Fibroblast of the aortic adventitia (primary cell): ENCODE measurements around the gene UBL3. TPM values are rescaled to one million over a fixed set of nuclear protein-coding genes. Genes with fewer than 3 reads are reported as not detected.

Experiments
- DNase-seq: peaks from one replicate; pipeline ENCODE4 v3.0.0-alpha.2; 2010; ENCODE audit warnings: low read depth
- H3K4me3 ChIP-seq: 2 replicates; pipeline ENCODE4 v1.5.1; 2011; ENCODE audit warnings: low read depth, mild to moderate bottlenecking, control low read depth, low read length, moderate library complexity
- CTCF ChIP-seq: IDR thresholded peaks from 2 replicates; pipeline ENCODE4 v1.5.1; 2011; ENCODE audit warnings: mild to moderate bottlenecking, low read length, control low read depth, inconsistent platforms; ENCODE audit not compliant: insufficient read depth
- total RNA-seq: library from RNA; depleted of rRNA; stranded (reverse); fragments of >200 nt; gene quantifications from 2 replicates; pipeline ENCODE4 v1.2.3, GENCODE V29; 2012; ENCODE audit warnings: low replicate concordance

Gene UBL3
- total RNA-seq, 1 donor, result 57.7 TPM

GRCh38 chr13:29887030-29887557, 36.7 kb upstream of the UBL3 start:
- DNase-seq, result no peak

GRCh38 chr13:29886446-29886845, 36.0 kb upstream of the UBL3 start:
- TF ChIP-seq CTCF, result no peak
- no peak for DNase-seq
- no peak overlapping the region for H3K4me3 ChIP-seq

More at GRCh38 chr13:29887030-29887557, 36.7 kb upstream of the UBL3 start:
- TF ChIP-seq CTCF, result no peak
- H3K4me3 ChIP-seq, result no peak overlapping the region

- no peak for DNase-seq
- TF ChIP-seq CTCF, result no peak
- no peak overlapping the region for H3K4me3 ChIP-seq
Measured at GRCh38 chr13:29885989-29886388, 35.6 kb upstream of the UBL3 start.

- peak; percentile 37 for DNase-seq
- TF ChIP-seq CTCF, result no peak
- no peak overlapping the region for H3K4me3 ChIP-seq
Measured at GRCh38 chr13:29884671-29885430, 34.4 kb upstream of the UBL3 start.

GRCh38 chr13:29883941-29884518, 33.6 kb upstream of the UBL3 start:
- peak; percentile 63 for DNase-seq
- no peak overlapping the region for H3K4me3 ChIP-seq
- no peak for TF ChIP-seq CTCF

GRCh38 chr13:29882076-29882475, 31.7 kb upstream of the UBL3 start:
- no peak for TF ChIP-seq CTCF
- H3K4me3 ChIP-seq, result no peak overlapping the region
- DNase-seq, result no peak
